Fibroblast of mammary gland (primary cell): ENCODE measurements around the gene ST6GALNAC4.

Source experiments
- DNase-seq: peaks from one replicate; pipeline ENCODE4 v3.0.0-alpha.2; 2010; ENCODE audit warnings: low read depth
- H3K4me3 ChIP-seq: 2 replicates; pipeline ENCODE4 v1.5.1; 2011; ENCODE audit warnings: low read depth, mild to moderate bottlenecking, low read length, moderate library complexity; ENCODE audit not compliant: control insufficient read depth
- CTCF ChIP-seq: conservative IDR thresholded peaks from 2 replicates; pipeline ENCODE4 v1.5.1; 2011; ENCODE audit warnings: low read depth, low read length, inconsistent platforms; ENCODE audit not compliant: control insufficient read depth, insufficient read depth

The ST6GALNAC4 gene

GRCh38 chr9:127942216-127943010 lies 25.6 kb upstream of the ST6GALNAC4 start:
- peak; percentile 70 for DNase-seq
- no peak overlapping the region for H3K4me3 ChIP-seq
- TF ChIP-seq CTCF: peak; percentile 84

GRCh38 chr9:127941961-127942215 lies 25.0 kb upstream of the ST6GALNAC4 start:
- DNase-seq: no peak
- no peak for TF ChIP-seq CTCF
- H3K4me3 ChIP-seq: no peak overlapping the region

DNA sequence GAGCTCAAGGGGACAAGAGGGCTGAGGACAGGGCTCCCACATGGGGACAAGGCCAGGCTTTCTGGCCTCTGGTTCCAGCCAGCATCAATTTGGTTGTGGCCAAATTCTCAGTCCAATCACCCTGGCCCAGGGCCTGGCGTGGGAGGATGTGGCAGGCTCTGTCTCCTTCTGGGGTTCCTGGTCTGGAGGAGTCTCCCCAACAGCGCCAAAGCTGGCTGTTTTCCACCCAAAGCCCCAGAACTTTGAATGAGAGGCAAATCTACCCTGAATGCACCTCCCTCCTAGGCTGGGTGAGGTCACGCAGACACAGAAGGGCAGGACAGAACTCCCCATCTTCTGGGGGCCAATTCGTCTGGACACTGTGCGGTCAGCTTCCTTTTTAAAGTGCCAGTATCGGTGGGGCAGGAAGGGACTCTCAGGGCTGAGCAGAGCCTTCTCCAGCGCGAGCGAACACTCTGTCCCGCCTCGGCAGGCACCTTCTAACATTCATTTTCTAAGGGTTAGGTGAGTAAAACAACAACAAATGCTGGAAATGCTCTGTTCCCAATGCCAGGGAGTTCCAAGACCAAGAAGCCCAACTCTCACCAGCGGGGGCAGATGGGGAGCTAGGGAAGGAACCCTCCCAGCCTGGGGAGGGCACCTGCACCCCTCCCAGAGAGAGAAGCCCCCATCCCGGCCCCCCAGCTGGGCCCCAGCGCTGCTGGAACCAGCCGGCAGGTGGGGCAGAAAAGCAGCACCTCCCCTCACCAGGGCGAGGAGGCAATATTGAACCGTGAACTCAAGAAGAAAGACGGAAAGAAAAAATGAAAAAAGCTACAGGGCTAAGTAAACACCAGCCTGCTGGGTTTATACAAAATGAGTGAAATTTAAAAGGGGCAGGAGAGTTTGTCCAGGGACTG lies 24.5 kb upstream of the ST6GALNAC4 start:
- no peak for DNase-seq
- TF ChIP-seq CTCF: no peak
- no peak overlapping the region for H3K4me3 ChIP-seq

DNA sequence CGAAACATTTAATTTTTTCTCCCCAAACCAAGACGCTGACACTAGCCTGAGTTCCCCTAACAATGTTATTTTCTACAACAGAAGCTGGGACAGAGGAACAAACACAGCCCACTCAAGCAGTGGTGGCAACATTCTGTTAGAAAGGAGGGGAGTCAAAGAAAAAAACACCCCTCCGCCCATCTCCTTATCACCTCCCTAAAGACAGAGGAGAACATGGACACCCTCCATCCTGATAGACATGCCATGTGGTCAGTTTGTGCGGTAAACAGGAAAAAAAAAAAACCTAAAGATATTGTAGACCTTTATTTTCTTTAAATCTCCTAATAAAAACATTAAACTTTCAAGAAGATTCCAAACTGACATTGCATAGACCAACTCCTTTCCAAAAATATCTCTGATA lies 23.8 kb upstream of the ST6GALNAC4 start:
- TF ChIP-seq CTCF: no peak
- DNase-seq: no peak
- no peak overlapping the region for H3K4me3 ChIP-seq

DNA sequence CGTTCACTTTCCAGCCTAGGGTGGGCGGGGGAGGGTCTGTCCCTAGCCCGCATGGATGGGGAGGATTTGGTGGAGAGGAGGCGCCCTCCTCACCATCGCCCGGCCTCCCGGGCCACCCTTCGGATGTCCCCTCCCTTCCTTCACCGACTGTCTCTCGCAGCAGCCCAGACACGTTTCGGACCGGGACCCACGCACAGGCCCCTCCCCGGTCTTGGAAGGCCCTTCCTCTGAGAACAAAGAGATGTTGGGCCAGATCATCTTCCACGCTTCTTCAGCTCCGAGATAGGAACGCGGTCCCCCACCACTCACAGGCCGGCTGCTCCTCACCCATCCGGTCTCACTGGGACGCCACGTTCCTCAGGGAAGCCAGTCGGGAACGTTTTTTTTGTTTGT lies 21.5 kb upstream of the ST6GALNAC4 start:
- TF ChIP-seq CTCF: no peak
- no peak for DNase-seq

GRCh38 chr9:127937388-127938297 lies 20.8 kb upstream of the ST6GALNAC4 start, which contains the start of gene DPM2:
DPM2 (minus strand) TSS chr9:127937854; CDS start chr9:127937820, 34 bp downstream.
- TF ChIP-seq CTCF: no peak
- H3K4me3 ChIP-seq: peak within 1 kb of the TSS; percentile 92
- peak; percentile 83 for DNase-seq

More for the DNA sequence above, 21.5 kb upstream of the ST6GALNAC4 start:
- H3K4me3 ChIP-seq: peak overlapping the region; percentile 92
